Activated CD4-positive, alpha-beta T cell treated with anti-CD3 and anti-CD28 coated beads, Interleukin-2, amount 50 U/mL, for 4 hours (primary cell): ENCODE data around the gene SSR4.
"Not testable (repeated sequence)": the region's sequence is repeated elsewhere in the genome, so short reads cannot be mapped to it uniquely, and the experiment has no call there.

Experiments used
- DNase-seq, 2 experiments: peaks; one replicate each; pipeline ENCODE4 v3.0.0-alpha.2; 2020

Gene SSR4

GRCh38 chrX:153794018-153794896 lies at the start of gene SSR4, which contains the start of gene IDH3G:
TSS of gene SSR4 (plus strand) at chrX:153794668. CDS start at chrX:153794688, 20 bp downstream.
TSS of gene IDH3G (minus strand) at chrX:153794375. CDS start at chrX:153794326, 49 bp downstream.
- peak; percentile 86 to 89 for DNase-seq

- not testable (repeated sequence) for DNase-seq
Measured at GRCh38 chrX:153745067-153745433, 49.4 kb upstream of the SSR4 start.

- no peak for DNase-seq
Measured at GRCh38 chrX:153746359-153746758, 48.1 kb upstream of the SSR4 start.

GRCh38 chrX:153746991-153747390 lies 47.5 kb upstream of the SSR4 start:
- DNase-seq = not testable (repeated sequence)

GRCh38 chrX:153749017-153749416 lies 45.5 kb upstream of the SSR4 start:
- DNase-seq = not testable (repeated sequence)

GRCh38 chrX:153750127-153750774 lies 44.2 kb upstream of the SSR4 start:
- DNase-seq = no peak

- DNase-seq = no peak
Measured at GRCh38 chrX:153755136-153755535, 39.3 kb upstream of the SSR4 start.

- DNase-seq = no peak
Measured at GRCh38 chrX:153761863-153762262, 32.6 kb upstream of the SSR4 start.

GRCh38 chrX:153762626-153763173 lies 31.8 kb upstream of the SSR4 start:
- DNase-seq = no peak

GRCh38 chrX:153763298-153763932 lies 31.1 kb upstream of the SSR4 start:
- no peak for DNase-seq

GRCh38 chrX:153763989-153764755 lies 30.3 kb upstream of the SSR4 start, which contains the start of gene PLXNB3:
TSS of gene PLXNB3 (plus strand) at chrX:153764249. CDS start at chrX:153765536, 1,287 bp downstream.
- peak; percentile 66 to 71 for DNase-seq

GRCh38 chrX:153764786-153765137 lies 29.7 kb upstream of the SSR4 start:
- DNase-seq = no peak

GRCh38 chrX:153765138-153766079 lies 29.1 kb upstream of the SSR4 start:
- no peak for DNase-seq

- DNase-seq = peak in 1 of 2 experiments; percentile 8
Measured at GRCh38 chrX:153766098-153766817, 28.2 kb upstream of the SSR4 start.

- no peak for DNase-seq
Measured at GRCh38 chrX:153766871-153767673, 27.4 kb upstream of the SSR4 start.

- no peak for DNase-seq
Measured at GRCh38 chrX:153767674-153768055, 26.8 kb upstream of the SSR4 start.

- no peak for DNase-seq
Measured at GRCh38 chrX:153768311-153769157, 25.9 kb upstream of the SSR4 start.

- DNase-seq = no peak
Measured at GRCh38 chrX:153769158-153769864, 25.2 kb upstream of the SSR4 start.
